Islet of Langerhans (tissue), 1 donor: ENCODE measurements around the gene TYK2.
"Not testable (repeated sequence)": the region's sequence is repeated elsewhere in the genome, so short reads cannot be mapped to it uniquely, and the experiment has no call there.

Experiments
- FAIRE-seq: peaks from one replicate; lab custom pipeline; 2011; peaks lifted over from hg19 to GRCh38; lab: Jason Lieb, UNC

Gene TYK2

GRCh38 chr19:10407096-10407495 lies 26.7 kb upstream of the TYK2 start:
- FAIRE-seq = no peak

GRCh38 chr19:10406191-10406590 lies 25.8 kb upstream of the TYK2 start:
- FAIRE-seq = no peak

- no peak for FAIRE-seq
Observed at GRCh38 chr19:10404888-10405820, 24.8 kb upstream of the TYK2 start.

- FAIRE-seq = no peak
Observed at GRCh38 chr19:10403137-10404021, 23.0 kb upstream of the TYK2 start, which contains the start of gene CDC37. CDC37 (minus strand) TSS chr19:10403542; CDS start chr19:10403479, 63 bp downstream.

- no peak for FAIRE-seq
Observed at GRCh38 chr19:10402441-10403038, 22.2 kb upstream of the TYK2 start.

- no peak for FAIRE-seq
Observed at GRCh38 chr19:10399878-10400277, 19.5 kb upstream of the TYK2 start.

- not testable (repeated sequence) for FAIRE-seq
Observed at GRCh38 chr19:10399340-10399739, 19.0 kb upstream of the TYK2 start.

GRCh38 chr19:10398819-10399218 lies 18.4 kb upstream of the TYK2 start:
- FAIRE-seq = no peak

GRCh38 chr19:10395917-10396316 lies 15.5 kb upstream of the TYK2 start:
- no peak for FAIRE-seq

GRCh38 chr19:10395436-10395835 lies 15.1 kb upstream of the TYK2 start:
- FAIRE-seq = no peak

GRCh38 chr19:10395003-10395402 lies 14.6 kb upstream of the TYK2 start:
- no peak for FAIRE-seq

- no peak for FAIRE-seq
Observed at GRCh38 chr19:10393137-10393536, 12.8 kb upstream of the TYK2 start.

GRCh38 chr19:10392120-10392519 lies 11.7 kb upstream of the TYK2 start:
- FAIRE-seq = no peak

GRCh38 chr19:10390652-10391286 lies 10.4 kb upstream of the TYK2 start:
- no peak for FAIRE-seq

GRCh38 chr19:10389863-10390262 lies 9.5 kb upstream of the TYK2 start:
- no peak for FAIRE-seq

GRCh38 chr19:10388957-10389356 lies 8.6 kb upstream of the TYK2 start:
- FAIRE-seq = peak; percentile 89

- no peak for FAIRE-seq
Observed at GRCh38 chr19:10384580-10384979, 4.2 kb upstream of the TYK2 start.

- not testable (repeated sequence) for FAIRE-seq
Observed at GRCh38 chr19:10383223-10383499, 2.8 kb upstream of the TYK2 start.

GRCh38 chr19:10379880-10380312 lies 476 bp downstream of the TYK2 start:
- FAIRE-seq = no peak

GRCh38 chr19:10378124-10378523 lies 2.2 kb downstream of the TYK2 start:
- FAIRE-seq = no peak

- FAIRE-seq = not testable (repeated sequence)
Observed at GRCh38 chr19:10377140-10377640, 3.2 kb downstream of the TYK2 start.

- no peak for FAIRE-seq
Observed at GRCh38 chr19:10374931-10375330, 5.4 kb downstream of the TYK2 start.
